Endothelial cell of umbilical vein (primary cell): ENCODE measurements around the gene RPS23.
"Not testable (repeated sequence)": the region's sequence is repeated elsewhere in the genome, so short reads cannot be mapped to it uniquely, and the experiment has no call there.

Source experiments
- EZH2 ChIP-seq: IDR thresholded peaks from 2 replicates; pipeline ENCODE4 v1.6.1; 2012; ENCODE audit warnings: borderline replicate concordance, low read depth, mild to moderate bottlenecking, moderate library complexity, low read length, inconsistent platforms; ENCODE audit not compliant: severe bottlenecking
- FOS ChIP-seq: IDR thresholded peaks from 2 replicates; pipeline ENCODE4 v1.6.1; 2011; ENCODE audit warnings: mild to moderate bottlenecking, low read length, moderate library complexity, borderline replicate concordance; ENCODE audit not compliant: insufficient read depth
- GATA2 ChIP-seq: IDR thresholded peaks from 2 replicates; pipeline ENCODE4 v1.7.0; 2011; ENCODE audit warnings: low read depth, mild to moderate bottlenecking, moderate library complexity, mixed read lengths, low read length; ENCODE audit not compliant: insufficient read length, insufficient read depth
- MYC ChIP-seq: IDR thresholded peaks from one replicate; pipeline ENCODE4 v1.6.1; 2011; ENCODE audit warnings: mild to moderate bottlenecking, low read depth, low read length
- POLR2A ChIP-seq: IDR thresholded peaks from 2 replicates; pipeline ENCODE4 v1.6.1; 2012; ENCODE audit warnings: low read depth, mild to moderate bottlenecking, control low read depth, low read length
- POLR2AphosphoS5 ChIP-seq: IDR thresholded peaks from 2 replicates; pipeline ENCODE4 v1.6.1; 2012; ENCODE audit warnings: low read depth, mild to moderate bottlenecking, control low read depth, low read length, moderate library complexity; ENCODE audit not compliant: insufficient read depth
- TF ChIP-seq, protein P1 (sequence below), 2 donors: IDR thresholded peaks; 1 replicate in 1 of 2; 2 replicates in 1 of 2; pipeline ENCODE4 v1.5.1; 2011; ENCODE audit warnings: low read length in 2 of 2, mild to moderate bottlenecking in 2 of 2, moderate library complexity in 2 of 2, control low read depth in 1 of 2, inconsistent platforms in 1 of 2, low read depth in 1 of 2; ENCODE audit not compliant: insufficient read depth in 1 of 2; ENCODE audit errors: extremely low read depth in 1 of 2

DNA sequence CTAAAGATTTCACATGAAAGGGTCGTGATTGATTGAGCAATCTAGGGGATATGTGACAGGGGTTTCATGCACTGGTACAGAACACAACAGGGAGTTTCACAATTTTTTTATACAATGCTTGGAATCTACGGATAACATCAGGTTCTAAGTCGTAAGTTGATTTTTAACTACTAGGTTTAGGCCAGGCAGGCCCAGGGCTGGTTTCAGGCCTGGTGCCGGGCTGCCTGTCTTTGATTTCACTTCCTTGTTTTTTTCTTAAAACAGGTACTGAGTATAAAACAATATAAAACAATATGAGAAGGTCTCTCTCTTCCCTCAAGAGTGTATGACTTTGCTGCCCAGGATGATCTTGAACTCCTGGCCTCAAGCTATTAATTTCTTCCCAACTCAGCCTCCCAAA is 4.7 kb downstream of the RPS23 start:
- TF ChIP-seq, protein P1, sequence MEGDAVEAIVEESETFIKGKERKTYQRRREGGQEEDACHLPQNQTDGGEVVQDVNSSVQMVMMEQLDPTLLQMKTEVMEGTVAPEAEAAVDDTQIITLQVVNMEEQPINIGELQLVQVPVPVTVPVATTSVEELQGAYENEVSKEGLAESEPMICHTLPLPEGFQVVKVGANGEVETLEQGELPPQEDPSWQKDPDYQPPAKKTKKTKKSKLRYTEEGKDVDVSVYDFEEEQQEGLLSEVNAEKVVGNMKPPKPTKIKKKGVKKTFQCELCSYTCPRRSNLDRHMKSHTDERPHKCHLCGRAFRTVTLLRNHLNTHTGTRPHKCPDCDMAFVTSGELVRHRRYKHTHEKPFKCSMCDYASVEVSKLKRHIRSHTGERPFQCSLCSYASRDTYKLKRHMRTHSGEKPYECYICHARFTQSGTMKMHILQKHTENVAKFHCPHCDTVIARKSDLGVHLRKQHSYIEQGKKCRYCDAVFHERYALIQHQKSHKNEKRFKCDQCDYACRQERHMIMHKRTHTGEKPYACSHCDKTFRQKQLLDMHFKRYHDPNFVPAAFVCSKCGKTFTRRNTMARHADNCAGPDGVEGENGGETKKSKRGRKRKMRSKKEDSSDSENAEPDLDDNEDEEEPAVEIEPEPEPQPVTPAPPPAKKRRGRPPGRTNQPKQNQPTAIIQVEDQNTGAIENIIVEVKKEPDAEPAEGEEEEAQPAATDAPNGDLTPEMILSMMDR (IDR thresholded peaks at IDR 0.05; ENCODE audit: extremely low read depth in 1 of 2, insufficient read depth in 1 of 2, low read depth in 1 of 2, low read length in 2 of 2) = not testable (repeated sequence)
- TF ChIP-seq MYC, POLR2A, EZH2, GATA2, FOS, POLR2AphosphoS5: not testable (repeated sequence)
